ENCODE results near the gene SLC44A5.
"Not testable (repeated sequence)": the region's sequence is repeated elsewhere in the genome, so short reads cannot be mapped to it uniquely, and the experiment has no call there.

The SLC44A5 gene

DNA sequence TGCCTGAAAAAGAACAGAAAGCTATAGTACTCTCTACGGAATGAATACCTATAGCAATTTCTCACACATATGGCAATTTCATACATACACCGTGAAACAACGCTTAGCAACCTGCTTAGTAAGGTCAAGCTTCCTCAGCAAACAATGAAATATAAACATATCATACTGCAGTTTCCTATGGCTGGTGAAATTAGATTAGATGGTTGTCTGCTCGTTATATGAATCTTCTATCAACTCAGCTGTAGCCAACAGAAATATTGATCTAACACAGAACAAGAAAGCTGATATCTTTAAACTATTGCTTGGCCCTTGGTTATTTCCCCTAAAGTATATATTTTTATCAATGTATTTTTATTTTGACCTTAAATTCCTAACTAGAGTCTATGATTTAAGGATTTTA, 187.8 kb downstream of the SLC44A5 start:
- no peak overlapping the region for H3K9ac ChIP-seq (ENCODE audit: low read length)
- H3K36me3 ChIP-seq (ENCODE audit: control insufficient read depth, insufficient read depth, low read length): no peaks in the 10 kb centered on the region
- H3K27ac ChIP-seq (ENCODE audit: low read depth, low read length): no peak overlapping the region
- H3K4me1 ChIP-seq (ENCODE audit: control insufficient read depth, insufficient read depth, low read length): no peaks in the 10 kb centered on the region
- H3K4me3 ChIP-seq (ENCODE audit: low read length): no peak overlapping the region
- H3K27me3 ChIP-seq (ENCODE audit: control insufficient read depth, insufficient read depth, low read length): no peaks in the 10 kb centered on the region

DNA sequence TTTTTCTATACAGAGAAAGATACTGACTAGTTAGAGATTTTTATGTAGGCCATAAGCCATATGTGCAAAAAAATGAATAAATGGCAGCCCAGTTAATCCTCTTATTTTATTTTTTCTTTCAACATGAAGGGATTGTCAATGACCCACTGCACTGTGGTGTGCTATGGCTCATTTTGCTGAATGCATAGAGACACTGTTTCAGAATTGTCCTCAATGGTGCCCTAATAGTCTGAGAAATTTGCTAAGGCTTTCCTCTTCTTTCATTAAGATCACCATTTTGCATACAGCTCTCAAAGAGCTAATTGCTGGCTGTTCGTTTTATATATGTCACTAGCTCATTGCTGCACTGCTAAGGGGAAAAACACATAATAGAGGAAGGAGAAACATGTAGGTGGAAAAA, 189.5 kb downstream of the SLC44A5 start:
- H3K9ac ChIP-seq (ENCODE audit: low read length): no peak overlapping the region
- no peaks in the 10 kb centered on the region for H3K27me3 ChIP-seq (ENCODE audit: control insufficient read depth, insufficient read depth, low read length)
- H3K36me3 ChIP-seq (ENCODE audit: control insufficient read depth, insufficient read depth, low read length): no peaks in the 10 kb centered on the region
- H3K4me1 ChIP-seq (ENCODE audit: control insufficient read depth, insufficient read depth, low read length): no peaks in the 10 kb centered on the region
- H3K27ac ChIP-seq (ENCODE audit: low read depth, low read length): no peak overlapping the region
- H3K4me3 ChIP-seq (ENCODE audit: low read length): no peak overlapping the region

DNA sequence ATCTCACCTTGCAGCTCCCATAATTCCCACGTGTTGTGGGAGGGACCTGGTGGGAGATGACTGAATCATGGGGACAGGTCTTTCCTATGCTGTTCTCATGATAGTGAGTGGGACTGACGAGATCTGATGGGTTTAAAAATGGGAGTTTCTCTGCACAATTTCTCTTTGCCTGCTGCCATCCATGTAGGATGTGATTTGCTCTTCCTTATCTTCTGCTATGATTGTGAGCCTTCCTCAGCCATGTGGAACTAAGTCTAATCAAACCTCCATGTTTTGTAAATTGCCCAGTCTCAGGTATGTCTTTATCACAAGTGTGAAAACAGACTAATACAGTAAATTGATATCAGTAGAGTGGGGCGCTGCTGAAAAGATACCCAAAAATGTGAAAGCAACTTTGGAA, 195.7 kb downstream of the SLC44A5 start:
- no peaks in the 10 kb centered on the region for H3K27me3 ChIP-seq (ENCODE audit: control insufficient read depth, insufficient read depth, low read length)
- H3K27ac ChIP-seq (ENCODE audit: low read depth, low read length): no peak overlapping the region
- no peak overlapping the region for H3K9ac ChIP-seq (ENCODE audit: low read length)
- no peaks in the 10 kb centered on the region for H3K36me3 ChIP-seq (ENCODE audit: control insufficient read depth, insufficient read depth, low read length)
- H3K4me3 ChIP-seq (ENCODE audit: low read length): no peak overlapping the region
- no peaks in the 10 kb centered on the region for H3K4me1 ChIP-seq (ENCODE audit: control insufficient read depth, insufficient read depth, low read length)

DNA sequence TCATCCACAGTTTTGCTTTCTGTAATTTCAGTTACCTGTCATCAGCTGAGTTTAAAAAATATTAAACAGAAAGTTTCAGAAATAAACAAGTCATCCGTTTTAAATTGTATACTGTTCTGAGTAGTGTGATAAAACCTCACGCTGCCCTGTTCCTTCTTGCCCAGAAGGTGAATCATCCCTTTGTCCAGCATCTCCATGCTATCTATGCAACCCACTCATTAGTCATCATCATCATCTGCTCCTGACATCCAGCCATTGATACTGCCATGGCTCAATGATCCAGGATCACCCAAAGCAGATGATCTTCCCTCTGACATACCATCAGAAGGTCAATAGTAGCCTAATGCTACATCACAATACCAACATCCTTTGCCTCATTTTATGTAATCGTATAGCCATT, 198.3 kb downstream of the SLC44A5 start:
- Histone ChIP-seq H3K36me3 (ENCODE audit: control insufficient read depth, insufficient read depth, low read length) (no peaks in the 10 kb centered on the region), H3K27me3 (ENCODE audit: control insufficient read depth, insufficient read depth, low read length) (no peaks in the 10 kb centered on the region), H3K4me1 (ENCODE audit: control insufficient read depth, insufficient read depth, low read length) (no peaks in the 10 kb centered on the region), H3K9ac (ENCODE audit: low read length) (no peak overlapping the region), H3K27ac (ENCODE audit: low read depth, low read length) (no peak overlapping the region), H3K4me3 (ENCODE audit: low read length) (no peak overlapping the region)

DNA sequence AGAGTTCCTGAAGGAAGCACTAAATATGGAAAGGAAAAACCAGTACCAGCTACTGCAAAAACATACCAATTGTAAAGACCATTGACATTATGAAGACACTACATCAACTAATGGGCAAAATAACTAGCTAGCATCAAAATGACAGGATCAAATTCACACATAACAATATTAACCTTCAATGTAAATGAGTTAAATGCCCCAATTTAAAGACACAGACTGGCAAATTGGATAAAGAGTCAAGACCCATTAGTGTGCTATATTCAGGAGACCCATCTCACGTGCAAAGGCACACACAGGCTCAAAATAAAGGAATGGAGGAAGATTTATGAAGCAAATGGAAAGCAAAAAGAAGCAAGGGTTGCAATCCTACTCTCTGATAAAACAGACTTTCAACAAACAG, 206.2 kb downstream of the SLC44A5 start:
- H3K27ac ChIP-seq (ENCODE audit: low read depth, low read length); H3K36me3 ChIP-seq (ENCODE audit: control insufficient read depth, insufficient read depth, low read length); H3K27me3 ChIP-seq (ENCODE audit: control insufficient read depth, insufficient read depth, low read length); H3K4me3 ChIP-seq (ENCODE audit: low read length); H3K9ac ChIP-seq (ENCODE audit: low read length); H3K4me1 ChIP-seq (ENCODE audit: control insufficient read depth, insufficient read depth, low read length): not testable (repeated sequence)

DNA sequence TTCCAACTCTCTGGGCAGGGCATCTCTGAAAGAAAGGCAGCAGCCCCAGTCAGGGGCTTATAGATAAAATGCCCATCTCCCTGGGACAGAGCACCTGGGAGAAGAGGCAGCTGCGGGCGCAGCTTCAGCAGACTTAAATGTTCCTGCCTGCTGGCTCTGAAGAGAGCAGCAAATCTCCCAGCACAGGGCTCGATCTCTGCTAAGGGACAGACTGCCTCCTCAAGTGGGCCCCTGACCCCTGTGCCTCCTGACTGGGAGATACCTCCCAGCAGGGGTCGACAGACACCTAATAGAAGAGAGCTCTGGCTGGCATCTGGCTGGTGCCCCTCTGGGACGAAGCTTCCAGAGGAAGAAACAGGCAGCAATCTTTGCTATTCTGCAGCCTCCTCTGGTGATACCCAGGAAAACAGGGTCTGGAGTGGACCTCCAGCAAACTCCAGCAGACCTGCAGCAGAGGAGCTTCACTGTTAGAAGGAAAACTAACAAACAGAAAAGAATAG, 207.7 kb downstream of the SLC44A5 start:
- not testable (repeated sequence) for H3K4me1 ChIP-seq (ENCODE audit: control insufficient read depth, insufficient read depth, low read length); H3K36me3 ChIP-seq (ENCODE audit: control insufficient read depth, insufficient read depth, low read length); H3K9ac ChIP-seq (ENCODE audit: low read length); H3K27ac ChIP-seq (ENCODE audit: low read depth, low read length); H3K4me3 ChIP-seq (ENCODE audit: low read length); H3K27me3 ChIP-seq (ENCODE audit: control insufficient read depth, insufficient read depth, low read length)

DNA sequence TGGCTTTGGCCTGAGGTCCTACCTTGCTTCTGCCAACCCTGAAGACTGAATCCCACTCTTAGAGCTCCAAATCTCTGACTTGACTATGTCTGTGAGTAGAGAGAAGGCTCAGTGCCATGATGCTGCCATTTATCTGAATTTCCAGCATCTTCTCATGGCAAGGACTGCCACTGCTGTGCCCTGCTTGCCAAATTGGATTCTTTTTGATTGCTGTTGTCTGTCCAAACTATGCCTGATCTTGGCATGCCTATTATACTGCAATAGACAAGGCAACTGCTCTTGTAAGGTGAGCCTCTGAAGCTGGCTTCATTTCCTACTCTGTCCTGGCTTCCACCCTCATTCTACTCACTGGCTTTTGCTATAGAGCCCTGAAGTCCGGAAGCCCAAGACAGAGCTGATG, 210.2 kb downstream of the SLC44A5 start:
- Histone ChIP-seq H3K27me3 (ENCODE audit: control insufficient read depth, insufficient read depth, low read length) (no peaks in the 10 kb centered on the region), H3K4me1 (ENCODE audit: control insufficient read depth, insufficient read depth, low read length) (no peaks in the 10 kb centered on the region), H3K9ac (ENCODE audit: low read length) (no peak overlapping the region), H3K4me3 (ENCODE audit: low read length) (no peak overlapping the region), H3K36me3 (ENCODE audit: control insufficient read depth, insufficient read depth, low read length) (no peaks in the 10 kb centered on the region), H3K27ac (ENCODE audit: low read depth, low read length) (no peak overlapping the region)

DNA sequence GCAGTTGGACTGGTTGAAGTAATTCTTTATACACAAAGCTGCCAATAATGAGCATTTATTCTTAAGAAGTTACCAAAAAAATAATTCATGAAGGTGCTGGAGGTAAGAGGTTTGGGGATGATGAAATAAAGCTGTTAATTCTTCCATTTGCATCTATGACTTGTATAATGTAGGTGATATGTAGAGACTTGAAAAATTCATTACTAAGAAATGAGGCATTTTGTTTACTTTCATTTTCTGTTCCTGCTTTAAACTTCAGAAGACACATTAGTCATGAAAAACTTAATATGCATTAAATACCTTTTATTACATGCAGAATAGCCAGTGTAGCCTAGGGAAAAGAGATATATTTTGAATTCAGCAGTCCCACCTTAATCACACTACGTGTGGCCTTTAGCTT, 214.2 kb downstream of the SLC44A5 start:
- Histone ChIP-seq H3K9ac (ENCODE audit: low read length) (no peak overlapping the region), H3K27ac (ENCODE audit: low read depth, low read length) (no peak overlapping the region), H3K27me3 (ENCODE audit: control insufficient read depth, insufficient read depth, low read length) (no peaks in the 10 kb centered on the region), H3K4me3 (ENCODE audit: low read length) (no peak overlapping the region), H3K36me3 (ENCODE audit: control insufficient read depth, insufficient read depth, low read length) (no peaks in the 10 kb centered on the region), H3K4me1 (ENCODE audit: control insufficient read depth, insufficient read depth, low read length) (no peaks in the 10 kb centered on the region)

DNA sequence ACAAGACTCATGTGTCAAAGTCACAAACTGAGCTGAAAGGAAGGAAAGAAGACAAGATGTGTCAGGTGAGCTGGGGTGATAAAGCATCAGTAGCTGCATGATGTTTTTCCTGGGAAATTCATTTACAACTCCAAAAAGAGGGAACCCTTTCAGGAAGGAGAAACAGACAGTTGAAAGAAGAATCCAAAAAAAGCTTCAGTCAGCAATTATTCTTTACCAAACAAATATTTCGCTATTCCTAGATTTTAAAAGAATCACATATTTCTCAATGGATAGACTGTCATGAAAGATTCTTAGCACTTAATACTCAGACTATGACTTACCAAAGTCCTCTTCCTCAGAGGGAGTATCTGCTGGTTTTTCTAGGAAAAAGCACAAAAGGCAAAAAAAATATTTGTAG, 214.7 kb downstream of the SLC44A5 start:
- Histone ChIP-seq H3K27me3 (ENCODE audit: control insufficient read depth, insufficient read depth, low read length) (no peaks in the 10 kb centered on the region), H3K9ac (ENCODE audit: low read length) (no peak overlapping the region)

DNA sequence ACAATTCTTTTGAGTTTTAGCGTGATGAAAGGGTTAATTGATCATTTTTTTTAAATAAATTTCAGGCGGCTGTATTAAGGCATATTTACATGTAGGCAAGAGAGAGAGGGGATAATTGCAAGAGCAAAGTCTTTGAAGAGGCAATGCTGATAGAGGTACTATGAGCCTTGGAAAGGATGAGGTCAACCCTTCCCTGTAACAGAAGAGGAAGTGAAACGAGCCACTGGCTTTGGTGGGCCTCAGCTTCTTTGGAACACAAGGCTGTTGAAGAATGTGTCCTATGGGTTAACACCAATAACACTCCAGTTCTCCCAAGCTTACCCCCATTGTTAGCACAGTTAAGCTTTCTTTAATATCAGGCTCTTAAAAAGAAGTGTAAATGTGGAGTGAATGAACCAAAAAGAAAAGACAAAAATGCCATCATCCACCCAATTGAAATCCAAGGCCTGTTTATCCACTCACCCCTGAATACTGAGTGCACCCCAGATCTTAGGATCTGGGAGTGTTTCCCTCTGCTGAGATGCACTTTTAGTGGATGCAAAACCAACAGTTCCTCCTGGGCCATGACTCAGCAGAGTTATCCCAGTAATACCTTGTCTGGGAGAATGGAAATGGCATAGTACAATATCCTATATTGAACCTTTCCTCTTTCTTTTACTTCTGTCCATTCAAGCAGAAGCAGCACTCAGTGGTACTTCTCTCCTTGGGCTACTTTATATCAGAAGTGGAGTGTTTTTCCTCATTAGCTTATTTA, 216.4 kb downstream of the SLC44A5 start:
- Histone ChIP-seq H3K27ac (ENCODE audit: low read depth, low read length) (no peak overlapping the region), H3K9ac (ENCODE audit: low read length) (no peak overlapping the region), H3K4me1 (ENCODE audit: control insufficient read depth, insufficient read depth, low read length) (no peaks in the 10 kb centered on the region), H3K36me3 (ENCODE audit: control insufficient read depth, insufficient read depth, low read length) (no peaks in the 10 kb centered on the region), H3K27me3 (ENCODE audit: control insufficient read depth, insufficient read depth, low read length) (no peaks in the 10 kb centered on the region), H3K4me3 (ENCODE audit: low read length) (no peak overlapping the region)

More for the DNA sequence above, 214.7 kb downstream of the SLC44A5 start:
- no peaks in the 10 kb centered on the region for H3K4me1 ChIP-seq (ENCODE audit: control insufficient read depth, insufficient read depth, low read length)
- H3K4me3 ChIP-seq (ENCODE audit: low read length): no peak overlapping the region
- no peak overlapping the region for H3K27ac ChIP-seq (ENCODE audit: low read depth, low read length)
- no peaks in the 10 kb centered on the region for H3K36me3 ChIP-seq (ENCODE audit: control insufficient read depth, insufficient read depth, low read length)

DNA sequence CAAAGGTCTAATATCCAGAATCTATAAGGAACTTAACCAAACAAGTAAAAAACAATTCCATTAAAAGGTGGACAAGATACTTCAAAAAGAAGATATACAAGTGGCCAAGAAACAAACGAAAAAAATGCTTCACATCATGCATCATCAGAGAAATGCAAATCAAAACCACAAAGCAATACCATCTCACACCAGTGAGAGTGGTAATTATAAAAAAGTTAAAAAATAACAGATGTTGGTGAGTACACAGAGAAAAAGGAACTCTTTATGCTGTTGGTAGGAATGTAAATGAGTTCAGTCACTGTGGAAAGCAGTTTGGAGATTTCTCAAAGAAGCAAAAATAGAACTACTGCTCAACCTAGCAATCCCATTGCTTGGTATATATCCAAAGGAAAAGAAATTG, 218.6 kb downstream of the SLC44A5 start:
- Histone ChIP-seq H3K9ac (ENCODE audit: low read length) (no peak overlapping the region), H3K27me3 (ENCODE audit: control insufficient read depth, insufficient read depth, low read length) (no peaks in the 10 kb centered on the region), H3K4me1 (ENCODE audit: control insufficient read depth, insufficient read depth, low read length) (no peaks in the 10 kb centered on the region), H3K4me3 (ENCODE audit: low read length) (no peak overlapping the region), H3K27ac (ENCODE audit: low read depth, low read length) (no peak overlapping the region), H3K36me3 (ENCODE audit: control insufficient read depth, insufficient read depth, low read length) (no peaks in the 10 kb centered on the region)

DNA sequence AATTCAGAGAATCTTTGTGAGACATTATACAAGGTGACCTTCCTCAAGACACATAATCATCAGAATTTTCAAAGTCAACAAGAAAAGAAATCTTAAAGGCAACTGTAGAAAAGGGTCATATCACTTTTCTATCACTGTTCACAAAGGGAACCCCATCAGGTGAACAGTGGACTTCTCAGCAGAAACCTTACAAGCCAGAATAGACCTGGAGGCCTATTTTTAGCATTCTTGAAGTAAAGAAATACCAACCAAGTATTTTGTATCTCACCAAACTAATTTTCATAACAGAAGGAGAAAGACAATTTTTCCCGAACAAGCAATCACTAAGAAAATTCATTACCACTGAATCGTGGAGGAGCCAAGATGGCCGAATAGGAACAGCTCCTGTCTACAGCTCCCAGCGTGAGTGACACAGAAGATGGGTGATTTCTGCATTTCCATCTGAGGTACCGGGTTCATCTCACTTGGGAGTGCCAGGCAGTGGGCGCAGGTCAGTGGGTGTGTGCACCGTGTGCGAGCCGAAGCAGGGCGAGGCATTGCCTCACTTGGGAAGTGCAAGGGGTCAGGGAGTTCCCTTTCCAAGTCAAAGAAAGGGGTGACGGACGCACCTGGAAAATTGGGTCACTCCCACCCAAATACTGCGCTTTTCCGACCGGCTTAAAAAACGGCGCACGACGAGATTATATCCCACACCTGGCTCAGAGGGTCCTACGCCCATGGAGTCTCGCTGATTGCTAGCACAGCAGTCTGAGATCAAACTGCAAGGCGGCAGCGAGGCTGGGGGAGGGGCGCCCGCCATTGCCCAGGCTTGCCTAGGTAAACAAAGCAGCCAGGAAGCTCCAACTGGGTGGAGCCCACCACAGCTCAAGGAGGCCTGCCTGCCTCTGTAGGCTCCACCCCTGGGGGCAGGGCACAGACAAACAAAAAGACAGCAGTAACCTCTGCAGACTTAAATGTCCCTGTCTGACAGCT, 235.2 kb downstream of the SLC44A5 start:
- H3K9ac ChIP-seq (ENCODE audit: low read length); H3K4me1 ChIP-seq (ENCODE audit: control insufficient read depth, insufficient read depth, low read length); H3K27ac ChIP-seq (ENCODE audit: low read depth, low read length); H3K4me3 ChIP-seq (ENCODE audit: low read length); H3K36me3 ChIP-seq (ENCODE audit: control insufficient read depth, insufficient read depth, low read length); H3K27me3 ChIP-seq (ENCODE audit: control insufficient read depth, insufficient read depth, low read length): not testable (repeated sequence)

All from rectal smooth muscle tissue (tissue), 1 donor.